ENCODE results near the gene DAGLA.
A peak's percentile ranks its signal among the peaks of the same experiment; 100 is the strongest.

The DAGLA gene

DNA sequence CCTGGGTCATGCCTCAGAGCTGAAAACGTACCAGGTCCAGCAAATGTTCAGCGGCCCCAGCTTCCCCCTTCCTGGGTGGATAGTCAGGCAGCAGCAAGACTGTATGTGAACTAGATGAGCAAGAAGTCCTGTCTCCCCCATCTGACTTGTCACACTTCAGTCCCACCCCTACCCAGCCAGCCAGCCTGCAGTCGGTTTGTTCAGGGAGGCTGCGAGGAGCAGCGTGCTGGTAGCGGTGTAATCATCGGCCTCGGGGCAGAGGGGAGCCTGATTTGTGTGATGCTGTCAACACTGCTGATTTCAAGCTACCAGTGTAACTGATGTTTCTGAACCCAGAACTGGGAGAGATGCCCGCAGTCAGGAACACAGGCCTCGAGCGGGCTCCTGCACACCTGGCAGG is 102.7 kb downstream of the DAGLA start:
- H2AK5ac ChIP-seq (ENCODE audit: low read length): no peak overlapping the region
- no peak overlapping the region for H3K4me3 ChIP-seq (ENCODE audit: low read depth, low read length)
- no peak overlapping the region for H2BK5ac ChIP-seq (ENCODE audit: low read depth, low read length, poor library complexity)
- H2BK12ac ChIP-seq (ENCODE audit: low read length): no peak overlapping the region
- WGBS (ENCODE audit: extremely low coverage, insufficient coverage, insufficient read length): no CpG with 5 or more reads among the region's 11 CpGs
- H3K4me2 ChIP-seq (ENCODE audit: low read length): no peak overlapping the region
- H3K18ac ChIP-seq (ENCODE audit: low read length): no peak overlapping the region
- no peak overlapping the region for H2AFZ ChIP-seq (ENCODE audit: insufficient read depth, low read length, poor library complexity)
- no peak overlapping the region for H3K9ac ChIP-seq (ENCODE audit: low read length)
- H3K14ac ChIP-seq (ENCODE audit: low read length): no peak overlapping the region
- no peak overlapping the region for H4K8ac ChIP-seq (ENCODE audit: low read depth, low read length)
- H3K79me2 ChIP-seq (ENCODE audit: control insufficient read depth, insufficient read depth, low read length, poor library complexity): peaks cover 2% of the 10 kb centered on the region
- no peaks in the 10 kb centered on the region for H3K27me3 ChIP-seq (ENCODE audit: insufficient read depth, low read length)
- no peak overlapping the region for H3K23ac ChIP-seq (ENCODE audit: low read length)
- H3K36me3 ChIP-seq (ENCODE audit: control insufficient read depth in 1 of 2, insufficient read depth in 2 of 2, low read length in 2 of 2): peaks cover 45 to 51% of the 10 kb centered on the region in 2 experiments
- peaks cover 7% of the 10 kb centered on the region for H3K9me3 ChIP-seq (ENCODE audit: insufficient read depth, low read depth, low read length)
- peak; percentile 87 to 92 for DNase-seq
- H3K27ac ChIP-seq (ENCODE audit: low read depth, low read length): no peak overlapping the region
- H4K91ac ChIP-seq (ENCODE audit: low read depth, low read length): no peak overlapping the region
- no peaks in the 10 kb centered on the region for H3K79me1 ChIP-seq (ENCODE audit: low read length)
- no peak overlapping the region for H2BK120ac ChIP-seq (ENCODE audit: insufficient read depth, low read length, poor library complexity)
- peaks cover 25 to 34% of the 10 kb centered on the region in 2 experiments for H3K4me1 ChIP-seq (ENCODE audit: control insufficient read depth in 1 of 2, insufficient read depth in 2 of 2, low read length in 2 of 2)
- no peak overlapping the region for H4K12ac ChIP-seq (ENCODE audit: low read depth, low read length)
- no peak overlapping the region for H3K4ac ChIP-seq (ENCODE audit: low read depth, low read length)

DNA sequence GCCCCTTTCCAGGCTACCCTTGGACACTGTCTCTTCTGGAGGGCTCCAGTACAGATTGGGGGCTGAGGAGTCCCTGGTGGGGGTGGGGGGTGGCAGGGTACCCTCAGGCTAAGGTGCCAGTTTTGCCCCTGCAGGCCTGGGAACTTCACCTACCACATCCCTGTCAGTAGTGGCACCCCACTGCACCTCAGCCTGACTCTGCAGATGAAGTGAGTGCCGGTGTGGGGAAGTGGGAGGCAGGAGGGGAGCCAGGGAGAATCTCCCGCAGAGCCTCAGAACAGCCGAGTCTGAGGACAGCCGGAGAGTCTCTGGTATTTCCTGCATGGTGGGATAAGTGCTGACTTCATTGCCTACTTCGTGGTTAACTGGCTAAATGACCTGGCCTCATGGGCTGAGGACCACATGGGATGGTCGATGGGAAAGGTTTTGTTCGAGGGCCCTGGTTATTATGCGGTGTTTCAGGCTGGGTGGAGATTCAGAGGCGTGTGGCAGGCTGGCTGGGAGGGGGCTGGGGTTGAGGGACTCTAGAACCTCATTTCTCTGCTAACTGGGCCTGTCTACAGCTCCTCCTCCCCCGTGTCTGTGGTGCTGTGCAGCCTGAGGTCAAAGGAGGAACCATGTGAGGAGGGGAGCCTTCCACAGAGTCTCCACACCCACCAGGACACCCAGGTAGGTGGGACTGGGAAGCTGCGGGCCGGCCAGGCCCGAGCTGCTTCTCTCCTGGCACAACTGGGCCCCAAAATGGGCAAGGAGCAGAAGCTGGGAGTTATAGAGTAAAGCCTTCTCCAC is 103.7 kb downstream of the DAGLA start:
- Histone ChIP-seq H3K4me1 (ENCODE audit: control insufficient read depth in 1 of 2, insufficient read depth in 2 of 2, low read length in 2 of 2) (peaks cover 25 to 34% of the 10 kb centered on the region in 2 experiments), H3K14ac (ENCODE audit: low read length) (no peak overlapping the region), H3K18ac (ENCODE audit: low read length) (peak overlapping the region; percentile 13), H2BK12ac (ENCODE audit: low read length) (no peak overlapping the region), H4K91ac (ENCODE audit: low read depth, low read length) (peak overlapping the region; percentile 17), H3K4me2 (ENCODE audit: low read length) (no peak overlapping the region), H4K8ac (ENCODE audit: low read depth, low read length) (no peak overlapping the region), H3K9me3 (ENCODE audit: insufficient read depth, low read depth, low read length) (peaks cover 7% of the 10 kb centered on the region), H2BK120ac (ENCODE audit: insufficient read depth, low read length, poor library complexity) (peak overlapping the region; percentile 25), H3K27ac (ENCODE audit: low read depth, low read length) (peak overlapping the region; percentile 7), H3K4ac (ENCODE audit: low read depth, low read length) (no peak overlapping the region), H3K4me3 (ENCODE audit: low read depth, low read length) (no peak overlapping the region), H2BK5ac (ENCODE audit: low read depth, low read length, poor library complexity) (no peak overlapping the region), H3K23ac (ENCODE audit: low read length) (no peak overlapping the region), H3K27me3 (ENCODE audit: insufficient read depth, low read length) (no peaks in the 10 kb centered on the region), H3K36me3 (ENCODE audit: control insufficient read depth in 1 of 2, insufficient read depth in 2 of 2, low read length in 2 of 2) (peaks cover 50 to 54% of the 10 kb centered on the region in 2 experiments), H4K12ac (ENCODE audit: low read depth, low read length) (no peak overlapping the region), H3K9ac (ENCODE audit: low read length) (no peak overlapping the region), H3K79me1 (ENCODE audit: low read length) (no peaks in the 10 kb centered on the region), H2AFZ (ENCODE audit: insufficient read depth, low read length, poor library complexity) (no peak overlapping the region), H3K79me2 (ENCODE audit: control insufficient read depth, insufficient read depth, low read length, poor library complexity) (peaks cover 2% of the 10 kb centered on the region), H2AK5ac (ENCODE audit: low read length) (peak overlapping the region; percentile 6)
- WGBS (ENCODE audit: extremely low coverage, insufficient coverage, insufficient read length): no CpG with 5 or more reads among the region's 13 CpGs
- no peak for DNase-seq

- Histone ChIP-seq H3K23ac (ENCODE audit: low read length) (no peak overlapping the region), H3K14ac (ENCODE audit: low read length) (no peak overlapping the region), H4K8ac (ENCODE audit: low read depth, low read length) (no peak overlapping the region), H3K4me1 (ENCODE audit: control insufficient read depth in 1 of 2, insufficient read depth in 2 of 2, low read length in 2 of 2) (peaks cover 25 to 34% of the 10 kb centered on the region in 2 experiments), H2AK5ac (ENCODE audit: low read length) (no peak overlapping the region), H3K4me2 (ENCODE audit: low read length) (no peak overlapping the region), H2BK12ac (ENCODE audit: low read length) (no peak overlapping the region), H3K4ac (ENCODE audit: low read depth, low read length) (no peak overlapping the region), H2BK5ac (ENCODE audit: low read depth, low read length, poor library complexity) (no peak overlapping the region), H3K79me2 (ENCODE audit: control insufficient read depth, insufficient read depth, low read length, poor library complexity) (peaks cover 2% of the 10 kb centered on the region), H3K36me3 (ENCODE audit: control insufficient read depth in 1 of 2, insufficient read depth in 2 of 2, low read length in 2 of 2) (peaks cover 56 to 58% of the 10 kb centered on the region in 2 experiments), H3K4me3 (ENCODE audit: low read depth, low read length) (no peak overlapping the region), H2BK120ac (ENCODE audit: insufficient read depth, low read length, poor library complexity) (no peak overlapping the region), H3K27me3 (ENCODE audit: insufficient read depth, low read length) (no peaks in the 10 kb centered on the region), H3K9me3 (ENCODE audit: insufficient read depth, low read depth, low read length) (peaks cover 7% of the 10 kb centered on the region), H4K12ac (ENCODE audit: low read depth, low read length) (no peak overlapping the region), H3K18ac (ENCODE audit: low read length) (no peak overlapping the region), H3K9ac (ENCODE audit: low read length) (no peak overlapping the region), H4K91ac (ENCODE audit: low read depth, low read length) (peak overlapping the region; percentile 17), H2AFZ (ENCODE audit: insufficient read depth, low read length, poor library complexity) (no peak overlapping the region), H3K27ac (ENCODE audit: low read depth, low read length) (no peak overlapping the region), H3K79me1 (ENCODE audit: low read length) (no peaks in the 10 kb centered on the region)
- no CpG with 5 or more reads among the region's 7 CpGs for WGBS (ENCODE audit: extremely low coverage, insufficient coverage, insufficient read length)
- DNase-seq: no peak
These were observed 104.3 kb downstream of the DAGLA start for GRCh38 chr11:61784506-61784805.

DNA sequence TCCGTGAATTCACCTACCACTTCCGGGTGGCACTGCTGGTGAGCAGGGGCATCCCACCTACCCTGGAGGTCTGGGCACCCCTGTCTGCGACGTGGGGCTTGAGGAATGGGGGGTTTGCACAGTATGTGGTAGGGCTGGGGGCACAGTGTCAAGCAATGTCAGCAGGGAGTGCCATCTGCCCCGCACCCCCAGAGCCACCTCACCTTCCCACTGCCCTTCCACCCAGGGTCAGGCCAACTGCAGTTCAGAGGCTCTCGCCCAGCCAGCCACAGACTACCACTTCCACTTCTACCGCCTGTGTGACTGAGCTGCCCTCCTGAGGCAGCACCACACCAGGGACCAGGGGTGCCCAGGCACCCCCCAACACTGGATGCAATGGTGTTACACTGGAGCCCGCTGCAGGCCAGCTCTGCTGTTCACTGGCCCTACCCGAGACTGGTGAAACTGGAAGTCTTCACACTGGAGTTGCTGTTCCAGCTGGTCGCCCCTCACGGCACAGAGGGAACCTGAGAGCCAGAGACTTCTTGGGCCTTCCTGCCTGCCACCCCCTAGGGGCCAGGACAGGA is 105.7 kb downstream of the DAGLA start:
- H3K4ac ChIP-seq (ENCODE audit: low read depth, low read length): no peak overlapping the region
- no peak overlapping the region for H3K18ac ChIP-seq (ENCODE audit: low read length)
- no peak overlapping the region for H3K4me3 ChIP-seq (ENCODE audit: low read depth, low read length)
- no peak overlapping the region for H3K4me2 ChIP-seq (ENCODE audit: low read length)
- no peak overlapping the region for H2BK12ac ChIP-seq (ENCODE audit: low read length)
- H4K8ac ChIP-seq (ENCODE audit: low read depth, low read length): no peak overlapping the region
- no peak overlapping the region for H4K12ac ChIP-seq (ENCODE audit: low read depth, low read length)
- H3K27me3 ChIP-seq (ENCODE audit: insufficient read depth, low read length): no peaks in the 10 kb centered on the region
- H3K79me2 ChIP-seq (ENCODE audit: control insufficient read depth, insufficient read depth, low read length, poor library complexity): peaks cover 2% of the 10 kb centered on the region
- H3K4me1 ChIP-seq (ENCODE audit: control insufficient read depth in 1 of 2, insufficient read depth in 2 of 2, low read length in 2 of 2): peaks cover 25 to 30% of the 10 kb centered on the region in 2 experiments
- no peak overlapping the region for H3K14ac ChIP-seq (ENCODE audit: low read length)
- no peak overlapping the region for H4K91ac ChIP-seq (ENCODE audit: low read depth, low read length)
- no peak overlapping the region for H2BK5ac ChIP-seq (ENCODE audit: low read depth, low read length, poor library complexity)
- no CpG with 5 or more reads among the region's 11 CpGs for WGBS (ENCODE audit: extremely low coverage, insufficient coverage, insufficient read length)
- H3K79me1 ChIP-seq (ENCODE audit: low read length): no peaks in the 10 kb centered on the region
- no peak overlapping the region for H2AK5ac ChIP-seq (ENCODE audit: low read length)
- H2AFZ ChIP-seq (ENCODE audit: insufficient read depth, low read length, poor library complexity): no peak overlapping the region
- no peak overlapping the region for H2BK120ac ChIP-seq (ENCODE audit: insufficient read depth, low read length, poor library complexity)
- no peak overlapping the region for H3K9ac ChIP-seq (ENCODE audit: low read length)
- H3K36me3 ChIP-seq (ENCODE audit: control insufficient read depth in 1 of 2, insufficient read depth in 2 of 2, low read length in 2 of 2): peaks cover 63 to 65% of the 10 kb centered on the region in 2 experiments
- H3K27ac ChIP-seq (ENCODE audit: low read depth, low read length): no peak overlapping the region
- peaks cover 1% of the 10 kb centered on the region for H3K9me3 ChIP-seq (ENCODE audit: insufficient read depth, low read depth, low read length)
- DNase-seq: no peak
- H3K23ac ChIP-seq (ENCODE audit: low read length): no peak overlapping the region

Measured in trophoblast cell (in vitro differentiated cells and primary cell).